Mesendoderm (in vitro differentiated cells): Measurements from ENCODE around the gene SHISA8.
A peak's percentile ranks its signal among the peaks of the same experiment; 100 is the strongest.

ENCODE experiments used
- DNase-seq: peaks from one replicate; pipeline ENCODE4 v3.0.0; 2013
- H2AK5ac ChIP-seq: 2 replicates; pipeline ENCODE4 v1.6.1; 2013; ENCODE audit warnings: low read length, inconsistent platforms
- H2BK120ac ChIP-seq: 2 replicates; pipeline ENCODE4 v1.6.1; 2013; ENCODE audit warnings: low read depth, mild to moderate bottlenecking, low read length, moderate library complexity, mixed read lengths
- H2BK15ac ChIP-seq: replicated peaks from 2 replicates; pipeline ENCODE4 v1.6.1; 2013; ENCODE audit warnings: low read depth, mild to moderate bottlenecking, moderate library complexity
- H2BK5ac ChIP-seq: 2 replicates; pipeline ENCODE4 v1.6.1; 2013; ENCODE audit warnings: low read length, inconsistent platforms
- H3K18ac ChIP-seq: 2 replicates; pipeline ENCODE4 v1.6.1; 2013; ENCODE audit warnings: mild to moderate bottlenecking, low read length, mixed read lengths
- H3K23ac ChIP-seq: one replicate; pipeline ENCODE4 v1.6.1; 2013; ENCODE audit warnings: low read length
- H3K27ac ChIP-seq: 2 replicates; pipeline ENCODE4 v1.5.1; 2013; ENCODE audit warnings: low read depth, mild to moderate bottlenecking, inconsistent platforms, low read length, moderate library complexity
- H3K27me3 ChIP-seq: 2 replicates; pipeline ENCODE4 v1.6.1; 2013; ENCODE audit warnings: low read length, control low read depth, mild to moderate bottlenecking, inconsistent platforms; ENCODE audit not compliant: insufficient read depth, poor library complexity
- H3K36me3 ChIP-seq: 2 replicates; pipeline ENCODE4 v1.6.1; 2013; ENCODE audit warnings: low read length, inconsistent platforms; ENCODE audit not compliant: control insufficient read depth, insufficient read depth
- H3K4ac ChIP-seq: one replicate; pipeline ENCODE4 v1.6.1; 2013; ENCODE audit warnings: low read depth, mild to moderate bottlenecking, low read length, moderate library complexity
- H3K4me1 ChIP-seq: 2 replicates; pipeline ENCODE4 v1.6.1; 2013; ENCODE audit warnings: low read depth, low read length, inconsistent platforms; ENCODE audit not compliant: control insufficient read depth
- H3K4me2 ChIP-seq: 2 replicates; pipeline ENCODE4 v1.6.1; 2013; ENCODE audit warnings: low read length
- H3K4me3 ChIP-seq: 2 replicates; pipeline ENCODE4 v1.5.1; 2013; ENCODE audit warnings: mild to moderate bottlenecking, low read length
- H3K56ac ChIP-seq: one replicate; pipeline ENCODE4 v1.6.1; 2013; ENCODE audit warnings: low read length
- H3K79me1 ChIP-seq: 2 replicates; pipeline ENCODE4 v1.6.1; 2013; ENCODE audit warnings: low read length, inconsistent platforms
- H3K79me2 ChIP-seq: 2 replicates; pipeline ENCODE4 v1.6.1; 2013; ENCODE audit warnings: mild to moderate bottlenecking, low read length; ENCODE audit not compliant: control insufficient read depth, insufficient read depth
- H3K9ac ChIP-seq: 2 replicates; pipeline ENCODE4 v1.6.1; 2013; ENCODE audit warnings: low read length, inconsistent platforms
- H4K5ac ChIP-seq: one replicate; pipeline ENCODE4 v1.6.1; 2013; ENCODE audit warnings: low read length
- H4K8ac ChIP-seq: one replicate; pipeline ENCODE4 v1.6.1; 2013; ENCODE audit warnings: low read depth, mild to moderate bottlenecking, control low read depth, low read length, moderate library complexity
- WGBS: extraction: QIAGEN DNeasy Blood & Tissue Kit; methylation state at CpG from one replicate; pipeline ENCODE4 v1.1.7; 2013; ENCODE audit warnings: low lambda C conversion rate, missing lambda C conversion rate; ENCODE audit not compliant: insufficient coverage; ENCODE audit errors: extremely low coverage; 5-methylcytosine and 5-hydroxymethylcytosine counted together
- small RNA-seq: library from polyadenylated mRNA; stranded (forward); fragments of <200 nt; extraction: miRNeasy Mini kit (QIAGEN cat#:217004); gene quantifications from one replicate; pipeline ENCODE3, GENCODE V24; 2013; ENCODE audit not compliant: insufficient read depth

Gene SHISA8

DNA sequence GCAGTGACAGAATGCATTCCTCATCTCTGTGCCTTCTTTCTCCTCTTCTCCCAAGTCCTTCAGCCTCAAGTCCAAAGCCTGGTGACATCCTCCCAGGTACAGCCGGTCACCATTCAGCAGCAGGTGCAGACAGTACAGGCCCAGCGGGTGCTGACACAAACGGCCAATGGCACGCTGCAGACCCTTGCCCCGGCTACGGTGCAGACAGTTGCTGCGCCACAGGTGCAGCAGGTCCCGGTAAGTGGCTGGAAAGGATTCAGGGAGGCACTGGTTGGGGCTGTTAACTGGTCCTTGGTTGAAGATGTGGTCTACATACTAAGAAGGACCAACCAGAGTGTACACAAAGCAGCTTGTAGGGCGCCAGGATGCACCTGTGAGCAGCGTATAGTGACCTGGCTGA, 46.3 kb downstream of the SHISA8 start:
- no peak for DNase-seq
- Histone ChIP-seq H3K4me3 (no peak overlapping the region), H3K27me3 (no peaks in the 10 kb centered on the region), H3K23ac (no peak overlapping the region), H3K79me2 (peaks cover 16% of the 10 kb centered on the region), H3K56ac (no peak overlapping the region), H3K36me3 (peaks cover 16% of the 10 kb centered on the region), H2BK15ac (no peak overlapping the region), H2BK120ac (no peak overlapping the region), H3K27ac (no peak overlapping the region), H3K4me2 (no peak overlapping the region), H3K4ac (no peak overlapping the region), H2BK5ac (no peak overlapping the region), H4K5ac (no peak overlapping the region), H2AK5ac (no peak overlapping the region), H3K9ac (no peak overlapping the region), H3K18ac (no peak overlapping the region), H3K79me1 (peaks cover 18% of the 10 kb centered on the region), H4K8ac (no peak overlapping the region), H3K4me1 (no peaks in the 10 kb centered on the region)
- WGBS, result no CpG with 5 or more reads among the region's 10 CpGs

DNA sequence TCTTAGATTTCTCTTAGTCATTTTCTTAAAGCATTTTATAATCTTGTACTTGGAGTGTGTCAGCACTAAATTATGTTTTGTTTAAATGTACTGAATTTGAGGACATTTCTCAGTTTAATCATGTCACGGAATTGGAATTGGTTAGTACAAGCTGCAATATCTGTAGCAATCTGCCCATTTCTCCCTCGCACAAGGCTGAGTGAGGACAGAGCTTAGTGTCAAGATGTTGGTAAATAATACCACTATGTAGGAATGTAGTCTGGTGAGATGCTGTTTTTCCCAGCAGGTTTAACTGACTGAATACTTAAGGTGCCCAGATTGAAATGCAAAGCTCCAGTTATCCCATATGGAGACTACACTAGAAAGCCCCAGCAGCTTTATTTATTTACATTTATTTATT, 51.4 kb downstream of the SHISA8 start:
- Histone ChIP-seq H3K9ac (no peak overlapping the region), H4K5ac (no peak overlapping the region), H3K27me3 (no peaks in the 10 kb centered on the region), H2AK5ac (no peak overlapping the region), H3K4me1 (no peaks in the 10 kb centered on the region), H3K4me3 (no peak overlapping the region), H2BK120ac (no peak overlapping the region), H3K56ac (no peak overlapping the region), H3K79me1 (peaks cover 26% of the 10 kb centered on the region), H3K18ac (no peak overlapping the region), H3K36me3 (peaks cover 7% of the 10 kb centered on the region), H3K23ac (no peak overlapping the region), H4K8ac (no peak overlapping the region), H2BK15ac (no peak overlapping the region), H3K4me2 (no peak overlapping the region), H3K79me2 (peaks cover 48% of the 10 kb centered on the region), H2BK5ac (no peak overlapping the region), H3K27ac (no peak overlapping the region), H3K4ac (no peak overlapping the region)
- WGBS, result no CpG with 5 or more reads among the region's 2 CpGs
- no peak for DNase-seq

DNA sequence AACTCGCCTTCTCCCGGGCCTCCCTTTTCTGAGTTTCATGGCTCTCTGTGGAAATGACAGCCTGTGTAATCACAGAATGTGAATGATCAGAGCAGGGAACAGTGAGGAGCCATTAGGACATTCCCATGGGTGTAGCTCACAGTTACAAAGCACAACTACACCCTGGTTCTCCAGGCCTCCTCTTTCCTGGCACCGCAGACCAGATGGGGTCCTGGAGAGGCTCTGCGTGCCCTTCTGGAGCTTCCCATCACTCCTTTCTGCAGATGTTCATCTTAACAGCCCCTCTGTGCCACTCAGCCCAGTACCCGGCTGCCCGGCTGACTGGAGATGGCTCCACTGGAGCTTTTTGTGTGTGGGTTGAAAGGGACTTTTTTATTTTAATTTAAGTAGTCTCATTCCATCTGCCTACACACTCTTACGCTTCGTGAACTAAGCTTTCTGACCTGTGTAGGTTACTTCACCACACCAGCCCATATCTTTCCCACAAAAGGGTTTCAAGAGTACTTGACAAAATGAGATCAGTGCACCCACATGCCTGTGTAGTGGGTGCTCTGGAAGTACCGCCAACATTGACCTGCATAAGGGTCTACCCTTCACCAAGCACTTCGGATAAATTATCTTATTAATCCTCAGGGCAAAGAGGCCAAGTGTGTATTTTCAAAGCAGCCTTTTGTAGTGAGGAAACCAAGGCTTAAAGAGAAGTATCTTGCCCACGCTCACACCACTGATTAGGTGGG, 52.2 kb downstream of the SHISA8 start:
- no peak overlapping the region for H3K4ac ChIP-seq
- no peak overlapping the region for H3K23ac ChIP-seq
- no peaks in the 10 kb centered on the region for H3K27me3 ChIP-seq
- peaks cover 55% of the 10 kb centered on the region for H3K79me2 ChIP-seq
- H3K18ac ChIP-seq, result no peak overlapping the region
- H4K5ac ChIP-seq, result no peak overlapping the region
- no peak overlapping the region for H3K9ac ChIP-seq
- no peak overlapping the region for H2AK5ac ChIP-seq
- H4K8ac ChIP-seq, result no peak overlapping the region
- no peak overlapping the region for H2BK120ac ChIP-seq
- WGBS, result no CpG with 5 or more reads among the region's 11 CpGs
- H3K4me2 ChIP-seq, result no peak overlapping the region
- no peak overlapping the region for H2BK15ac ChIP-seq
- peaks cover 25% of the 10 kb centered on the region for H3K79me1 ChIP-seq
- H2BK5ac ChIP-seq, result no peak overlapping the region
- no peak overlapping the region for H3K4me3 ChIP-seq
- H3K27ac ChIP-seq, result no peak overlapping the region
- DNase-seq, result no peak
- H3K4me1 ChIP-seq, result no peaks in the 10 kb centered on the region
- peaks cover 3% of the 10 kb centered on the region for H3K36me3 ChIP-seq
- H3K56ac ChIP-seq, result no peak overlapping the region

DNA sequence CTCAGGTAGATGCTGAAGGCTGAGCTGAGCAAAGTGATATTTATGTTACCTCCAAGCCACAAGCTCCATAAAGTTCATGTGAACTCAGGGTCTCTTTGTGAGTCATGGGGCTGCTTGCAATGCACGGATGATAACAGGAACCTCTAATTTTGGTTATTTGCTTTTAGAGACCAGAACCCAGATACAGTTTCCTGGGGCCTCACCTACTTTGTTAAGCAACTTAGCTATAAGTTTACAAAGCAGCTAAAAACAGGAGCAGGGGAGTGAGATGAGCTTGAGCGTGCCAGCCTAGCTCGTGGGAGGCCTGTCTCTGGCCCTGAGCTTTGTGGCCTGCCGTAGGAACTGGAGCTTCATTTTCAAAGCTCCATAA, 52.7 kb downstream of the SHISA8 start:
- Histone ChIP-seq H3K79me2 (peaks cover 57% of the 10 kb centered on the region), H2BK15ac (no peak overlapping the region), H4K5ac (no peak overlapping the region), H3K36me3 (peaks cover 3% of the 10 kb centered on the region), H3K9ac (no peak overlapping the region), H3K4me2 (no peak overlapping the region), H2BK120ac (no peak overlapping the region), H3K56ac (no peak overlapping the region), H3K27ac (no peak overlapping the region), H3K4me1 (no peaks in the 10 kb centered on the region), H2AK5ac (no peak overlapping the region), H3K4me3 (no peak overlapping the region), H4K8ac (no peak overlapping the region), H3K79me1 (peaks cover 25% of the 10 kb centered on the region), H3K4ac (no peak overlapping the region), H3K27me3 (no peaks in the 10 kb centered on the region), H3K23ac (no peak overlapping the region), H3K18ac (no peak overlapping the region), H2BK5ac (no peak overlapping the region)
- no CpG with 5 or more reads among the region's 4 CpGs for WGBS
- no peak for DNase-seq

Small RNA genes lying within 50 kb of the gene (small RNA-seq; reads per million reads assigned to genes)
- 92.1 reads per million, percentile 96 among the genes with 10 or more reads in this experiment for gene MIR33A
